ENCODE data around the gene AGPAT4.

The AGPAT4 gene

DNA sequence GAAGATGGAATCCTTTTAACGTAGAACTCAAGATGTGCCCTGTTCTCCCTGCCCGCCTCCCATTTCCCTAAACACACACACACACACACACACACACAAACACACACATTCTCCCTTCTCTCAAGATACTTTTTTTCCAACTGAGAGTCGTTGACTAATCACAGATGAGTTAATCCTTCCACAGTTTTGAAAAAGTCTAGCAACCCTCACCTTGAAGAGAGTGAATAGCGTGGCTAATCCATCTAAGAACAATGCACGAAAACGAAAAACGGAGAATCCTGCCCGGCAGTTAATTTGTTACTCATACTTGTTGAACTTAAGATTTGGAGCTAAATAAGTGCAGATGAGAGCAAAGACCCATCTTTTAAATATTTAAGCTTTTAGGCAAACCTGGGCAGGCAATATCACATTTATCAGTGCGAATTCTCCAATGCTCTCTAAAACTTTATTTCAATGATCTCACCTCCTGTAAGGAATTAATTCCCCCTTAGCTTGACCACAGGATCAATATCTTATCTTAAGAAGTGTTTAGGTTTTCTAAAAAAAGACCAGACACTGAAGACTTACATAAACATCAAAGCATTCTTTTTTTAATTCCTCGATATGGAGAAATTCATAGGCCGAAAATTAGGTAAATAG lies 1.1 kb downstream of the AGPAT4 start:
- DNase-seq, result peak; percentile 79
- WGBS (ENCODE audit: extremely low coverage, insufficient coverage, low lambda C conversion rate), result no CpG with 5 or more reads among the region's 11 CpGs

GRCh38 chr6:161271343-161272030 lies 2.4 kb downstream of the AGPAT4 start:
- H2AK5ac ChIP-seq (ENCODE audit: low read length), result no peak overlapping the region
- no CpG with 5 or more reads among the region's 8 CpGs for WGBS (ENCODE audit: extremely low coverage, insufficient coverage, low lambda C conversion rate)
- no peak overlapping the region for H3K27ac ChIP-seq (ENCODE audit: low read depth, low read length)
- no peak overlapping the region for H2BK15ac ChIP-seq (replicated peaks; ENCODE audit: low read depth)
- no peak overlapping the region for H3K23ac ChIP-seq (ENCODE audit: low read length)
- H4K5ac ChIP-seq (ENCODE audit: low read length), result no peak overlapping the region
- H2BK5ac ChIP-seq (ENCODE audit: low read length), result no peak overlapping the region
- peak; percentile 26 for DNase-seq
- no peak overlapping the region for H3K4ac ChIP-seq (ENCODE audit: low read depth, low read length)
- no peak overlapping the region for H3K4me3 ChIP-seq (ENCODE audit: low read length)
- peaks cover 17% of the 10 kb centered on the region for H3K4me1 ChIP-seq (ENCODE audit: control insufficient read depth, low read depth, low read length)
- no peak overlapping the region for H3K4me2 ChIP-seq (ENCODE audit: low read length)
- no peaks in the 10 kb centered on the region for H3K36me3 ChIP-seq (ENCODE audit: control insufficient read depth, insufficient read depth, low read length)
- no peak overlapping the region for H4K8ac ChIP-seq (ENCODE audit: low read depth, low read length)
- peak overlapping the region; percentile 12 for H3K9ac ChIP-seq (ENCODE audit: low read length)
- H2BK120ac ChIP-seq (ENCODE audit: low read depth, low read length), result no peak overlapping the region
- H3K56ac ChIP-seq (ENCODE audit: low read length), result no peak overlapping the region
- H3K18ac ChIP-seq (ENCODE audit: low read length), result no peak overlapping the region
- peaks cover 15% of the 10 kb centered on the region for H3K79me1 ChIP-seq (ENCODE audit: low read length)
- H3K79me2 ChIP-seq (ENCODE audit: control insufficient read depth, insufficient read depth, low read length), result peaks cover 46% of the 10 kb centered on the region
- no peaks in the 10 kb centered on the region for H3K27me3 ChIP-seq (ENCODE audit: insufficient read depth, low read length, poor library complexity)

More for the DNA sequence above, 1.1 kb downstream of the AGPAT4 start:
- Histone ChIP-seq H2BK15ac (replicated peaks; ENCODE audit: low read depth) (peak overlapping the region; percentile 42), H3K79me2 (ENCODE audit: control insufficient read depth, insufficient read depth, low read length) (peaks cover 45% of the 10 kb centered on the region), H4K8ac (ENCODE audit: low read depth, low read length) (no peak overlapping the region), H3K36me3 (ENCODE audit: control insufficient read depth, insufficient read depth, low read length) (no peaks in the 10 kb centered on the region), H2BK5ac (ENCODE audit: low read length) (no peak overlapping the region), H3K56ac (ENCODE audit: low read length) (peak overlapping the region; percentile 51), H3K27ac (ENCODE audit: low read depth, low read length) (no peak overlapping the region), H3K4me2 (ENCODE audit: low read length) (peak overlapping the region; percentile 32), H2AK5ac (ENCODE audit: low read length) (no peak overlapping the region), H3K4me3 (ENCODE audit: low read length) (peak overlapping the region; percentile 95), H3K9ac (ENCODE audit: low read length) (peak overlapping the region; percentile 63), H3K18ac (ENCODE audit: low read length) (peak overlapping the region; percentile 41), H3K23ac (ENCODE audit: low read length) (no peak overlapping the region), H2BK120ac (ENCODE audit: low read depth, low read length) (no peak overlapping the region), H3K4ac (ENCODE audit: low read depth, low read length) (no peak overlapping the region), H3K27me3 (ENCODE audit: insufficient read depth, low read length, poor library complexity) (no peaks in the 10 kb centered on the region), H3K4me1 (ENCODE audit: control insufficient read depth, low read depth, low read length) (peaks cover 17% of the 10 kb centered on the region), H4K5ac (ENCODE audit: low read length) (no peak overlapping the region), H3K79me1 (ENCODE audit: low read length) (peaks cover 15% of the 10 kb centered on the region)

- H3K27ac ChIP-seq (ENCODE audit: low read depth, low read length), result no peak overlapping the region
- no peak overlapping the region for H3K4me3 ChIP-seq (ENCODE audit: low read length)
- no peak overlapping the region for H3K18ac ChIP-seq (ENCODE audit: low read length)
- H2BK15ac ChIP-seq (replicated peaks; ENCODE audit: low read depth), result no peak overlapping the region
- H2AK5ac ChIP-seq (ENCODE audit: low read length), result no peak overlapping the region
- no peak overlapping the region for H3K4ac ChIP-seq (ENCODE audit: low read depth, low read length)
- H3K56ac ChIP-seq (ENCODE audit: low read length), result no peak overlapping the region
- H4K5ac ChIP-seq (ENCODE audit: low read length), result no peak overlapping the region
- peaks cover 17% of the 10 kb centered on the region for H3K4me1 ChIP-seq (ENCODE audit: control insufficient read depth, low read depth, low read length)
- no peak overlapping the region for H2BK120ac ChIP-seq (ENCODE audit: low read depth, low read length)
- H4K8ac ChIP-seq (ENCODE audit: low read depth, low read length), result no peak overlapping the region
- no peak overlapping the region for H3K9ac ChIP-seq (ENCODE audit: low read length)
- H2BK5ac ChIP-seq (ENCODE audit: low read length), result no peak overlapping the region
- no peak overlapping the region for H3K4me2 ChIP-seq (ENCODE audit: low read length)
- H3K36me3 ChIP-seq (ENCODE audit: control insufficient read depth, insufficient read depth, low read length), result no peaks in the 10 kb centered on the region
- no peak overlapping the region for H3K23ac ChIP-seq (ENCODE audit: low read length)
- peaks cover 24% of the 10 kb centered on the region for H3K79me1 ChIP-seq (ENCODE audit: low read length)
- H3K27me3 ChIP-seq (ENCODE audit: insufficient read depth, low read length, poor library complexity), result no peaks in the 10 kb centered on the region
- DNase-seq, result no peak
- WGBS (ENCODE audit: extremely low coverage, insufficient coverage, low lambda C conversion rate), result no CpG with 5 or more reads among the region's 5 CpGs
- peaks cover 56% of the 10 kb centered on the region for H3K79me2 ChIP-seq (ENCODE audit: control insufficient read depth, insufficient read depth, low read length)
Measured at GRCh38 chr6:161270116-161270515, 3.7 kb downstream of the AGPAT4 start.

GRCh38 chr6:161269310-161269709 lies 4.6 kb downstream of the AGPAT4 start:
- H3K23ac ChIP-seq (ENCODE audit: low read length), result no peak overlapping the region
- peaks cover 14% of the 10 kb centered on the region for H3K4me1 ChIP-seq (ENCODE audit: control insufficient read depth, low read depth, low read length)
- H2AK5ac ChIP-seq (ENCODE audit: low read length), result no peak overlapping the region
- no peak overlapping the region for H3K4me2 ChIP-seq (ENCODE audit: low read length)
- H3K27ac ChIP-seq (ENCODE audit: low read depth, low read length), result no peak overlapping the region
- H3K79me1 ChIP-seq (ENCODE audit: low read length), result peaks cover 29% of the 10 kb centered on the region
- H2BK120ac ChIP-seq (ENCODE audit: low read depth, low read length), result no peak overlapping the region
- no peak overlapping the region for H2BK5ac ChIP-seq (ENCODE audit: low read length)
- no peaks in the 10 kb centered on the region for H3K27me3 ChIP-seq (ENCODE audit: insufficient read depth, low read length, poor library complexity)
- no CpG with 5 or more reads among the region's 6 CpGs for WGBS (ENCODE audit: extremely low coverage, insufficient coverage, low lambda C conversion rate)
- H2BK15ac ChIP-seq (replicated peaks; ENCODE audit: low read depth), result no peak overlapping the region
- H3K4ac ChIP-seq (ENCODE audit: low read depth, low read length), result no peak overlapping the region
- H4K8ac ChIP-seq (ENCODE audit: low read depth, low read length), result no peak overlapping the region
- H3K36me3 ChIP-seq (ENCODE audit: control insufficient read depth, insufficient read depth, low read length), result no peaks in the 10 kb centered on the region
- no peak overlapping the region for H3K18ac ChIP-seq (ENCODE audit: low read length)
- DNase-seq, result no peak
- H3K9ac ChIP-seq (ENCODE audit: low read length), result no peak overlapping the region
- peaks cover 60% of the 10 kb centered on the region for H3K79me2 ChIP-seq (ENCODE audit: control insufficient read depth, insufficient read depth, low read length)
- H4K5ac ChIP-seq (ENCODE audit: low read length), result no peak overlapping the region
- no peak overlapping the region for H3K56ac ChIP-seq (ENCODE audit: low read length)
- no peak overlapping the region for H3K4me3 ChIP-seq (ENCODE audit: low read length)

- H3K4me1 ChIP-seq (ENCODE audit: control insufficient read depth, low read depth, low read length), result peaks cover 14% of the 10 kb centered on the region
Measured at GRCh38 chr6:161268531-161269210, 5.2 kb downstream of the AGPAT4 start.

More at GRCh38 chr6:161268531-161269210, 5.2 kb downstream of the AGPAT4 start:
- peak; percentile 31 for DNase-seq
- H2BK15ac ChIP-seq (replicated peaks; ENCODE audit: low read depth), result no peak overlapping the region
- no CpG with 5 or more reads among the region's 7 CpGs for WGBS (ENCODE audit: extremely low coverage, insufficient coverage, low lambda C conversion rate)
- no peak overlapping the region for H3K4me3 ChIP-seq (ENCODE audit: low read length)
- no peak overlapping the region for H3K23ac ChIP-seq (ENCODE audit: low read length)
- no peak overlapping the region for H4K5ac ChIP-seq (ENCODE audit: low read length)
- H3K4me2 ChIP-seq (ENCODE audit: low read length), result no peak overlapping the region
- H2BK5ac ChIP-seq (ENCODE audit: low read length), result no peak overlapping the region
- no peak overlapping the region for H3K4ac ChIP-seq (ENCODE audit: low read depth, low read length)
- no peak overlapping the region for H3K27ac ChIP-seq (ENCODE audit: low read depth, low read length)
- no peak overlapping the region for H2BK120ac ChIP-seq (ENCODE audit: low read depth, low read length)
- no peak overlapping the region for H3K18ac ChIP-seq (ENCODE audit: low read length)
- no peak overlapping the region for H3K9ac ChIP-seq (ENCODE audit: low read length)
- no peak overlapping the region for H3K56ac ChIP-seq (ENCODE audit: low read length)
- H4K8ac ChIP-seq (ENCODE audit: low read depth, low read length), result no peak overlapping the region
- H2AK5ac ChIP-seq (ENCODE audit: low read length), result no peak overlapping the region
- no peaks in the 10 kb centered on the region for H3K36me3 ChIP-seq (ENCODE audit: control insufficient read depth, insufficient read depth, low read length)
- H3K79me2 ChIP-seq (ENCODE audit: control insufficient read depth, insufficient read depth, low read length), result peaks cover 64% of the 10 kb centered on the region
- H3K27me3 ChIP-seq (ENCODE audit: insufficient read depth, low read length, poor library complexity), result no peaks in the 10 kb centered on the region
- H3K79me1 ChIP-seq (ENCODE audit: low read length), result peaks cover 31% of the 10 kb centered on the region

Data from mesendoderm (in vitro differentiated cells).